Neural cell (in vitro differentiated cells): ENCODE measurements around the gene CLEC16A. TPM values are rescaled to one million over a fixed set of nuclear protein-coding genes. Genes with fewer than 3 reads are reported as not detected.

Experiments
- H2AFZ ChIP-seq: fragments of 200-600, 300-800 bp; sonication (generic), shearing (Covaris generic); 2 replicates; pipeline ENCODE4 v1.6.0; 2014; ENCODE audit warnings: low read depth, mild to moderate bottlenecking, antibody characterized with exemption, low read length, moderate library complexity
- H3F3A ChIP-seq: fragments of 200-600 bp; shearing (Covaris generic); 2 replicates; pipeline ENCODE4 v1.6.1; 2016; ENCODE audit warnings: mild to moderate bottlenecking, moderate library complexity, mixed read lengths, antibody characterized with exemption, low read length; ENCODE audit not compliant: insufficient read depth, poor library complexity, severe bottlenecking
- H3K27ac ChIP-seq: fragments of 200-600, 300-800 bp; sonication (generic), shearing (Covaris generic); 2 replicates; pipeline ENCODE4 v1.5.1; 2014; ENCODE audit warnings: mild to moderate bottlenecking, low read length, moderate library complexity
- H3K27me3 ChIP-seq: fragments of 300-800, 200-600 bp; sonication (generic), shearing (Covaris generic); 2 replicates; pipeline ENCODE4 v1.6.0; 2014; ENCODE audit warnings: mild to moderate bottlenecking, low read depth, low read length, moderate library complexity; ENCODE audit not compliant: insufficient read depth
- H3K36me3 ChIP-seq: fragments of 300-800, 200-600 bp; sonication (generic), shearing (Covaris generic); 2 replicates; pipeline ENCODE4 v1.5.1; 2014; ENCODE audit warnings: mild to moderate bottlenecking, antibody characterized with exemption, low read length, moderate library complexity; ENCODE audit not compliant: insufficient read depth
- H3K4me2 ChIP-seq: fragments of 300-800, 200-600 bp; sonication (generic), shearing (Covaris generic); 2 replicates; pipeline ENCODE4 v1.6.0; 2014; ENCODE audit warnings: mild to moderate bottlenecking, low read length
- H3K4me3 ChIP-seq: fragments of 300-800, 200-600 bp; sonication (generic), shearing (Covaris generic); 2 replicates; pipeline ENCODE4 v1.5.1; 2014; ENCODE audit warnings: mild to moderate bottlenecking, low read length, moderate library complexity
- H3K79me2 ChIP-seq: fragments of 200-600 bp; shearing (Covaris generic); replicated peaks from 2 replicates; pipeline ENCODE4 v1.6.0; 2014; ENCODE audit warnings: mild to moderate bottlenecking, low read length, moderate library complexity; ENCODE audit not compliant: insufficient read depth
- H3K9ac ChIP-seq: fragments of 300-800, 200-600 bp; sonication (generic), shearing (Covaris generic); 2 replicates; pipeline ENCODE4 v1.6.1; 2016; ENCODE audit warnings: mild to moderate bottlenecking, low read length, mixed read lengths
- H3K9me2 ChIP-seq: fragments of 200-600 bp; shearing (Covaris generic); 2 replicates; pipeline ENCODE4 v1.6.1; 2016; ENCODE audit warnings: mild to moderate bottlenecking, low read length, mixed read lengths; ENCODE audit not compliant: insufficient read depth
- H3K9me3 ChIP-seq: fragments of 200-600, 300-800 bp; sonication (generic), shearing (Covaris generic); 2 replicates; pipeline ENCODE4 v1.6.1; 2016; ENCODE audit warnings: mild to moderate bottlenecking, mixed run types, low read length, moderate library complexity, mixed read lengths
- H4K20me1 ChIP-seq: fragments of 200-600 bp; shearing (Covaris generic); 2 replicates; pipeline ENCODE4 v1.6.1; 2016; ENCODE audit warnings: mild to moderate bottlenecking, mixed run types; ENCODE audit not compliant: insufficient read depth
- CTCF ChIP-seq: fragments of 450-650 bp; IDR thresholded peaks from 2 replicates; pipeline ENCODE4 v1.5.1; 2014; ENCODE audit warnings: antibody characterized with exemption, mild to moderate bottlenecking, moderate library complexity; ENCODE audit not compliant: poor library complexity, severe bottlenecking
- EP300 ChIP-seq: fragments of 450-650 bp; conservative IDR thresholded peaks from 2 replicates; pipeline ENCODE4 v1.6.1; 2014; ENCODE audit warnings: antibody characterized with exemption, mild to moderate bottlenecking, moderate library complexity; ENCODE audit not compliant: poor library complexity, severe bottlenecking
- EZH2 ChIP-seq: fragments of 200-600, 300-800 bp; shearing (Covaris generic), sonication (generic); IDR thresholded peaks from 2 replicates; pipeline ENCODE4 v1.6.1; 2014; ENCODE audit warnings: antibody characterized with exemption, low read length, borderline replicate concordance, mild to moderate bottlenecking; ENCODE audit not compliant: insufficient read depth, poor library complexity, severe bottlenecking
- MXI1 ChIP-seq: fragments of 450-650 bp; conservative IDR thresholded peaks from 2 replicates; pipeline ENCODE4 v1.6.1; 2014; ENCODE audit warnings: antibody characterized with exemption, mild to moderate bottlenecking; ENCODE audit not compliant: poor library complexity, severe bottlenecking
- POLR2AphosphoS5 ChIP-seq: IDR thresholded peaks from 2 replicates; pipeline ENCODE4 v1.6.1; 2012
- RAD21 ChIP-seq: fragments of 450-650 bp; conservative IDR thresholded peaks from 2 replicates; pipeline ENCODE4 v1.6.1; 2014; ENCODE audit warnings: antibody characterized with exemption, mild to moderate bottlenecking, moderate library complexity
- REST ChIP-seq: IDR thresholded peaks from 2 replicates; pipeline ENCODE4 v1.6.1; 2012; ENCODE audit warnings: borderline replicate concordance
- SMC3 ChIP-seq: fragments of 450-650 bp; conservative IDR thresholded peaks from 2 replicates; pipeline ENCODE4 v1.6.1; 2014; ENCODE audit warnings: antibody characterized with exemption, mild to moderate bottlenecking, moderate library complexity; ENCODE audit not compliant: poor library complexity
- TAF1 ChIP-seq: IDR thresholded peaks from 2 replicates; pipeline ENCODE4 v1.6.1; 2012; ENCODE audit warnings: low read depth
- polyA plus RNA-seq: library from polyadenylated mRNA; depleted of rRNA; stranded (reverse); fragments of >200 nt; gene quantifications from 2 replicates; pipeline ENCODE4 v1.2.3, GENCODE V29; 2014

CLEC16A gene
- polyA plus RNA-seq, 1 donor from 2014 or later = 11.1 TPM

- Histone ChIP-seq H3K4me3 (no peak overlapping the region), H3K79me2 (no peaks in the 10 kb centered on the region), H2AFZ (no peak overlapping the region), H4K20me1 (no peaks in the 10 kb centered on the region), H3K27ac (no peak overlapping the region), H3K4me2 (no peak overlapping the region), H3F3A (no peaks in the 10 kb centered on the region), H3K36me3 (no peaks in the 10 kb centered on the region), H3K27me3 (no peaks in the 10 kb centered on the region), H3K9me2 (no peaks in the 10 kb centered on the region), H3K9me3 (no peaks in the 10 kb centered on the region), H3K9ac (no peak overlapping the region)
- TF ChIP-seq SMC3 (no peak), RAD21 (no peak), EZH2 (no peak), MXI1 (no peak), TAF1 (no peak), CTCF (no peak), POLR2AphosphoS5 (no peak), REST (no peak), EP300 (no peak)
Observed at GRCh38 chr16:11134722-11135463, 190.5 kb downstream of the CLEC16A start.

GRCh38 chr16:11135464-11135973, 191.2 kb downstream of the CLEC16A start:
- Histone ChIP-seq H3K9ac (no peak overlapping the region), H3K79me2 (no peaks in the 10 kb centered on the region), H3K36me3 (no peaks in the 10 kb centered on the region), H3K9me2 (no peaks in the 10 kb centered on the region), H3K4me3 (no peak overlapping the region), H3K4me2 (no peak overlapping the region), H3K27ac (no peak overlapping the region), H3K9me3 (no peaks in the 10 kb centered on the region), H4K20me1 (no peaks in the 10 kb centered on the region), H3K27me3 (no peaks in the 10 kb centered on the region), H2AFZ (no peak overlapping the region), H3F3A (no peaks in the 10 kb centered on the region)
- TF ChIP-seq MXI1 (no peak), EZH2 (no peak), TAF1 (no peak), REST (no peak), EP300 (no peak), RAD21 (no peak), SMC3 (no peak), CTCF (no peak), POLR2AphosphoS5 (no peak)
